HG03460 (cell line): ENCODE measurements around the gene NUMBL.
"Not testable (repeated sequence)": the region's sequence is repeated elsewhere in the genome, so short reads cannot be mapped to it uniquely, and the experiment has no call there.

Experiments
- ATAC-seq: cut with Tn5 transposase; IDR thresholded peaks from one replicate; pipeline ENCODE4 v1.9.1; 2021; ENCODE audit not compliant: unreplicated experiment

The NUMBL gene

GRCh38 chr19:40633207-40633606, 57.2 kb downstream of the NUMBL start:
- ATAC-seq = no peak

- ATAC-seq = no peak
Observed at GRCh38 chr19:40632311-40633036, 58.0 kb downstream of the NUMBL start.

GRCh38 chr19:40630571-40631160, 59.8 kb downstream of the NUMBL start:
- no peak for ATAC-seq

GRCh38 chr19:40629346-40629745, 61.1 kb downstream of the NUMBL start:
- ATAC-seq = no peak

GRCh38 chr19:40627486-40628279, 62.8 kb downstream of the NUMBL start:
- ATAC-seq = no peak

- ATAC-seq = no peak
Observed at GRCh38 chr19:40626918-40627317, 63.5 kb downstream of the NUMBL start.

- no peak for ATAC-seq
Observed at GRCh38 chr19:40625406-40626120, 64.9 kb downstream of the NUMBL start.

GRCh38 chr19:40624369-40625153, 65.9 kb downstream of the NUMBL start:
- not testable (repeated sequence) for ATAC-seq

- ATAC-seq = no peak
Observed at GRCh38 chr19:40623403-40624251, 66.8 kb downstream of the NUMBL start.

GRCh38 chr19:40622773-40623075, 67.7 kb downstream of the NUMBL start:
- no peak for ATAC-seq

- ATAC-seq = no peak
Observed at GRCh38 chr19:40621966-40622772, 68.3 kb downstream of the NUMBL start.

GRCh38 chr19:40621283-40621682, 69.2 kb downstream of the NUMBL start:
- ATAC-seq = no peak

- ATAC-seq = no peak
Observed at GRCh38 chr19:40620161-40620485, 70.3 kb downstream of the NUMBL start.

GRCh38 chr19:40619333-40620160, 70.9 kb downstream of the NUMBL start:
- ATAC-seq = no peak

GRCh38 chr19:40617961-40618360, 72.5 kb downstream of the NUMBL start:
- ATAC-seq = no peak

- ATAC-seq = no peak
Observed at GRCh38 chr19:40616941-40617340, 73.5 kb downstream of the NUMBL start.

- ATAC-seq = no peak
Observed at GRCh38 chr19:40616178-40616577, 74.3 kb downstream of the NUMBL start.
